Duodenal mucosa (tissue), 2 donors: ENCODE results near the gene EGLN3.
"Not testable (repeated sequence)": the region's sequence is repeated elsewhere in the genome, so short reads cannot be mapped to it uniquely, and the experiment has no call there.

Experiments used
- H3K27ac ChIP-seq: one replicate; pipeline ENCODE4 v1.7.0; 2013; ENCODE audit warnings: low read depth, low read length
- H3K27me3 ChIP-seq, 2 donors: one replicate each; pipeline ENCODE4 v1.7.0; 2013; ENCODE audit warnings: low read length in 2 of 2, control low read depth in 1 of 2; ENCODE audit not compliant: insufficient read depth in 2 of 2, control insufficient read depth in 1 of 2
- H3K36me3 ChIP-seq, 2 donors: one replicate each; pipeline ENCODE4 v1.7.0; 2013; ENCODE audit warnings: low read length in 2 of 2, control low read depth in 1 of 2; ENCODE audit not compliant: insufficient read depth in 2 of 2, control insufficient read depth in 1 of 2
- H3K4me1 ChIP-seq, 2 donors: one replicate each; pipeline ENCODE4 v1.7.0; 2013; ENCODE audit warnings: low read length in 2 of 2, control low read depth in 1 of 2; ENCODE audit not compliant: insufficient read depth in 2 of 2, control insufficient read depth in 1 of 2
- H3K4me3 ChIP-seq, 2 donors: one replicate each; pipeline ENCODE4 v1.7.0; 2013; ENCODE audit warnings: low read length in 2 of 2, low read depth in 1 of 2
- H3K9ac ChIP-seq, 2 donors: one replicate each; pipeline ENCODE4 v1.7.0; 2013; ENCODE audit warnings: low read length in 2 of 2, low read depth in 1 of 2
- H3K9me3 ChIP-seq, 2 donors: one replicate each; pipeline ENCODE4 v1.7.0; 2013; ENCODE audit warnings: low read length in 2 of 2, control low read depth in 1 of 2; ENCODE audit not compliant: control insufficient read depth in 1 of 2

The EGLN3 gene

DNA sequence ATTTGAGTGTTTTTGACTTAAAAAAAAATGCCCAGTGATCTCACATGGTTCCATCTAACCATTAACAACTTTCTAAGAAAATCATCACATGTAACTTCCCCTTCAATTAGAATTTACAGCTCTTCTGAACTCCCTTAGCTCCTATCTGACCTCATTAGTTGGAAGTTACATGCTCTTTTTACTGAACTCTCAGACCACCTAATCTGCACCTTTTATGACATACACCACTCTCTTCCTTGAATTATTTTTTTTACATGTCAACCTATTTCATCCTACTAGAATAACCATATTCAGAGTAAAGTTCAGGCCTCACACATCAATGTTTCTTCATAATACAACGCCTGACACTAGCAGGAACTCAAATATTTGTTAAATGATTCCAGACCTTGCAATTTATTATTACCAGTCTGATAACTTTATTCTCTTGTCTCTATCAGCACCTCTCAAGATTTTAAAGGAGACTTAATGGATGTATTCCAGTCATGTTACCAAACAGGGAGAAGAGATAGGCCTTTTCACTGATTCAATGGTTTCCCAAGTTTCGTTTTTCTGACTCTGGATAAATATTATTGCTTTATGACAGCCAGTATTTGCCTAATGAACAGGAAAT is 21.0 kb downstream of the EGLN3 start:
- Histone ChIP-seq H3K9ac (no peak overlapping the region), H3K9me3 (no peaks in the 10 kb centered on the region), H3K27ac (no peak overlapping the region), H3K36me3 (peaks cover 8 to 28% of the 10 kb centered on the region in 2 donors), H3K4me3 (no peak overlapping the region), H3K27me3 (no peaks in the 10 kb centered on the region), H3K4me1 (peaks cover 16 to 33% of the 10 kb centered on the region in 2 donors)

DNA sequence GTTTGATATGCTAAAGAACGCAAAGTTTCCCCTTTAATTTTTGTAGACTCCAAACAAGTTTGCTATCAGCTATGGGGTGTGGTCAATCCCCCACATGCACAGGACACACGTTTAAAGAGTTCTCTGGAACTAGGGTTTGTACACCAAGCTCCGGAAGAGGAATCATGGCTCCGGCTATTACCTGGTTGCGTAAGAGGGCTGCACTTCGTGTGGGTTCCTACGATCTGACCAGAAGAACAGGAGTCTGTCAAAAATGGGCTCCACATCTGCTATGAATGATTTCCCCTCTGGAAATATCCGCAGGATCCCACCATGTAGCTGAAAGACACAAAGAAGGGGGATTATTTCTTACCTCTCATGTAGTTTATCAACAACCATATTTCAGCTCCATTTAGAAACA is 22.0 kb downstream of the EGLN3 start:
- H3K27ac ChIP-seq = no peak overlapping the region
- peaks cover 11 to 26% of the 10 kb centered on the region in 2 donors for H3K4me1 ChIP-seq
- H3K27me3 ChIP-seq = no peaks in the 10 kb centered on the region
- H3K9me3 ChIP-seq = no peaks in the 10 kb centered on the region
- peaks cover 8 to 28% of the 10 kb centered on the region in 2 donors for H3K36me3 ChIP-seq
- H3K9ac ChIP-seq = no peak overlapping the region
- no peak overlapping the region for H3K4me3 ChIP-seq

DNA sequence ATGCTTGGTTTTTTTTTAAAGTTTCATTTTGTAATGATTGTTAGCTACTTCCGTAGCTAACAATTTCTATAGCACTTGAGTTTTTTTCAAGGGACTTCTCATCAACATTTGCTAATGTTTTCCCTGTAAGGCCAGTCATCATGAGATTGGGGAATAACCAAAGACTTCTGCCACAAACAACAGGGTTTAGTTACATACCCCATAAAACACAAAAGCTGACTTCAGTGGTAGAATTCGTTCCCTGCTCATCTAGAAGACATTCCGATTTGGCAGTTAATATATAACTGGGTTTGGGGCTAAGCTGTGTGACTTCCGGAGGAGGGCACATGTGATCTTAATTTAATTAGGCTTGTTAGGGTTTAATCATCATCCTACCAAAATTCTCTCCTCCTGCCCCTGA is 22.9 kb downstream of the EGLN3 start:
- no peaks in the 10 kb centered on the region for H3K9me3 ChIP-seq
- peaks cover 11 to 21% of the 10 kb centered on the region in 2 donors for H3K4me1 ChIP-seq
- H3K27ac ChIP-seq = no peak overlapping the region
- no peak overlapping the region for H3K9ac ChIP-seq
- peaks cover 8 to 28% of the 10 kb centered on the region in 2 donors for H3K36me3 ChIP-seq
- no peak overlapping the region for H3K4me3 ChIP-seq
- no peaks in the 10 kb centered on the region for H3K27me3 ChIP-seq

DNA sequence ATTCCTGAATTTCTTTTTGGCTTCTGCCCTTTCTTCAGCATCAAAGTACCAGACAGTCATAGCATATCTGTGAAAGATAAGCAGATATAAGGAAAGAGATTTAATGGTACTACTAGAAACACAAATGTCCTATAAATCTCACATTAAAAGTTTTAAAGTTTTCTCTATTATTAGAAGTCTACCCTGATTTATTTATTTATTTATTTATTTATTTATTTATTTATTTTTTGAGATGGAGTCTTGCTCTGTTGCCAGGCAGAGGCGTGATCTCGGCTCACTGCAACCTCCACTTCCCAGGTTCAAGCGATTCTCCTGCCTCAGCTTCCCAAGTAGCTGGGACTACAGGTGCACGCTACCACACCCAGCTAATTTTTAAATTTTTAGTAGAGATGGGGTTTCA is 23.9 kb downstream of the EGLN3 start:
- Histone ChIP-seq H3K36me3 (peaks cover 8 to 28% of the 10 kb centered on the region in 2 donors), H3K4me1 (peaks cover 11 to 21% of the 10 kb centered on the region in 2 donors)
- H3K9ac ChIP-seq, H3K4me3 ChIP-seq, H3K27ac ChIP-seq, H3K27me3 ChIP-seq, H3K9me3 ChIP-seq: not testable (repeated sequence)

DNA sequence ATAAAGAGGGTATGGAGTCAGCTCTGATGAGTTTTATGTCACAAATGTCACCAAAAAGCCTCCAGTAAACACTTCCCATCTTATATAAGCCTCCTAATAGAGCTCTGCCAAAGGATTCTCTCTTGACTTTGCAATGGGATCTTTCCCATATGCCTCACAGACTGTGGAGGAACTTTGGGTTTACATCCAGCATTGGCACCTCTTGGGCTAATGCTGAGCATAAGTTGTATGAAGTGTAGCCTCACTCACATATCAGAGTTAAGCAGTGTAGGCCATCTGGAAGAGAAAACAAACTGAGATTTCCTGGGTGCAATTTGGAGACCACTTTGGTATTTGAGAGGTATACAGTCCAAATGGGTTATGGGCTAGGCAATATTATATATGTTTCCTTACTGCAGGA is 24.9 kb downstream of the EGLN3 start:
- Histone ChIP-seq H3K9ac (no peak overlapping the region), H3K9me3 (no peaks in the 10 kb centered on the region), H3K36me3 (peaks cover 8 to 28% of the 10 kb centered on the region in 2 donors)

DNA sequence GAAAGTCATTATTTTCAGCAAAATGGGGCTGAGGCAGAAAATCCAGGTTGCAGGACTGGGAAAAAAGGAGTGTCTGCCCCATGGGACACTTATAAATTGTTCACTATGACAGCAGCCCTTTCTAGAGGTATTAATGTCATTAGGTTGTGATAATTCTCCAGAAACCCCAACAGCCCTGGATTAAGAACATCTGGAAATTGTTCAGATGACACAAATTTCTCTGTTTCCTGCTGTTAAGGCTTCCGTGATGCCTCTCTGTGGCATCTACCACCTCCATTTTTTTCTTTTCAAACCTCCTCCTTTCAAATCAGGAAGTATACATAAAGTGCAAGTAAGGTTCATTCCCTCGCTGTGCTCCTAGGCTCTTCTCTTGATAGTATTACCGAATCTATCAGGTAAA is 25.6 kb downstream of the EGLN3 start:
- Histone ChIP-seq H3K27me3 (no peaks in the 10 kb centered on the region), H3K36me3 (peaks cover 8 to 28% of the 10 kb centered on the region in 2 donors), H3K4me3 (no peak overlapping the region)

More for the DNA sequence above, 24.9 kb downstream of the EGLN3 start:
- no peak overlapping the region for H3K27ac ChIP-seq
- H3K4me3 ChIP-seq = no peak overlapping the region
- H3K27me3 ChIP-seq = no peaks in the 10 kb centered on the region
- peaks cover 7 to 12% of the 10 kb centered on the region in 2 donors for H3K4me1 ChIP-seq

DNA sequence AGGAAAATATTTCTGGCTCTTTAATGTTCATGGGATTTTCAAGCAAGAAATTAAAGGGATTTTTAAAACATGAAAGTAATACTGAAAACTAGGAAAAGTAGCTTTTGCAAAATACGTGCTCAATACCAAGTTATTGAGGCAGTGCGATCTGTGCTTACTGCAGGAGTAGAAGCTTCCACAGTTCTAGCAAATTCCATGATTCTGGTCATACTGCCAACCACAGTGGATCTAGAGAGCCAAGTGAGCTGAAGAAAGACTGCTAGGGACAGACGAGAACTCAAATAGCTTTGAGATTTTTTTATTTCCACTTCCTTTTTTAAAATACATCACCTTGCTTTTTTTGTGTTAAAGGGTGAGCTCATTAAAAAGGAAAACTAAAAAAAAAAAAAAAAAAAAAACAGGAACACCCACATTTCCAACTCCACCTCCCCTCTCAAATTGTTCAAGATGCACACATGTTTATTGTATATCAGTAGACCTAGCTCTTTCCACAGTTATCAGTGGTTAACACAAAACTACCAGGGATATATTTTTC is 26.2 kb downstream of the EGLN3 start:
- Histone ChIP-seq H3K27ac (no peak overlapping the region), H3K9ac (no peak overlapping the region)

More for the DNA sequence above, 25.6 kb downstream of the EGLN3 start:
- H3K27ac ChIP-seq = no peak overlapping the region
- H3K9me3 ChIP-seq = no peaks in the 10 kb centered on the region
- H3K4me1 ChIP-seq = peaks cover 5 to 6% of the 10 kb centered on the region in 2 donors
- no peak overlapping the region for H3K9ac ChIP-seq

DNA sequence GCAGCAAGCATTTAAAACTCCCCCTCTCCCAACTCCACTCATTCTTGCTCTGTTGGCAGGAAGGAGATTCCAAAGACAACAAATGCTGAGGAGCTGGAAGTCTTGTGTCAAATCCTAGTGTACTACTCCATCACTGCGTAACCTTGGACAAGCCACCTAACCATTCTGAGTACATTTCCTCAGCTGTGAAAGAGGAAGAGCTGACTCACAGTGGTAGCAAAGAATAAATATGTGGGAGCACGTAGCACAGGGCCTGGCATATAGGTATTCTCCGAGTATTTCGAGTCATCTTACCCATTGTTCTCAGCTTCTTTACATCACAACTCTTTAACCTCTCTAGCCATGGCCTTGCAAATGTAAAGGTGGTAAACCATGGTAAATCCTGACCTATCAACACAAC is 28.7 kb downstream of the EGLN3 start:
- no peak overlapping the region for H3K27ac ChIP-seq
- no peak overlapping the region for H3K4me3 ChIP-seq
- H3K9ac ChIP-seq = no peak overlapping the region
- no peaks in the 10 kb centered on the region for H3K4me1 ChIP-seq
- H3K9me3 ChIP-seq = no peaks in the 10 kb centered on the region
- H3K36me3 ChIP-seq = peaks cover 8 to 11% of the 10 kb centered on the region in 2 donors
- no peaks in the 10 kb centered on the region for H3K27me3 ChIP-seq

More for the DNA sequence above, 26.2 kb downstream of the EGLN3 start:
- H3K4me1 ChIP-seq = peaks cover under 1 to 1% of the 10 kb centered on the region in 2 donors
- H3K9me3 ChIP-seq = no peaks in the 10 kb centered on the region
- no peaks in the 10 kb centered on the region for H3K27me3 ChIP-seq
- no peak overlapping the region for H3K4me3 ChIP-seq
- H3K36me3 ChIP-seq = peaks cover 8 to 28% of the 10 kb centered on the region in 2 donors

DNA sequence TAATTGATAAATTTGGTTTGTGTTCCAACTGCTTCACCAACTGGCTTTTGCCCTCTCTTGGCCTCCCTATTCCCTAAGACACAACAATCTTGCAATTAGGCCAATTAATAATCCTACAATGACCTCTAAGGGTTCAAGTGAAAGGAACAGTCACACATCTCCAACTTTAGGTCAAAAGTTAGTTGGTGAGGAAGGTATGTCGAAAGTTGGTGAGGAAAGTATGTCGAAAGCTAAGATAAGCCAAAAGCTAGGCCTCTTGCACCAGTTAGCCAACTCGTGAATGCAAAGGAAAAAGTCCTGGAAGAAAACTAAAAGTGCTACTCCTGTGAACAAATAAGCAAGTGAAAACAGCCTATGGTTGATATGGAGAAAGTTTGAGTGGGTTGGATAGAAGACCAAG is 32.6 kb downstream of the EGLN3 start:
- no peak overlapping the region for H3K4me3 ChIP-seq
- no peaks in the 10 kb centered on the region for H3K36me3 ChIP-seq
- no peak overlapping the region for H3K9ac ChIP-seq
- H3K9me3 ChIP-seq = no peaks in the 10 kb centered on the region
- no peaks in the 10 kb centered on the region for H3K27me3 ChIP-seq
- no peaks in the 10 kb centered on the region for H3K4me1 ChIP-seq
- no peak overlapping the region for H3K27ac ChIP-seq

DNA sequence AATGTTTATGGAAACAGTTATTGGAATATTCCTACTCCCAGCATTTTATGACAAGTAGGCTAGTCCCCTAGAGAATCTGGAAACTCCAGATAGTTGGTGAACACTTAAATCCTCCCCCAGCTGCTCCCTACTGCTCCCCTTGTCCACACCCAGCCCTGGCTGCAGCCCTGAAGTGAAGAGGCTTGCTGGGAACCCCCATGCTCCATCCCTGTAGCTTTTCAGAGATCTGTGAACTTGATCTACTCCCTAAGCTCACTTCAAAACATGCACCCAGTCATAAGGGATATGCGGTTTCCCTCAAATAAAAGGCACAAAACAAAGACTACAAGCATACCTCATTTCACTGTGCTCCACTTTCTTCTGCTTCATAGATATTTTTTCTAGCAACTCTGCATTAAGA is 33.2 kb downstream of the EGLN3 start:
- no peaks in the 10 kb centered on the region for H3K4me1 ChIP-seq
- no peak overlapping the region for H3K4me3 ChIP-seq
- H3K36me3 ChIP-seq = no peaks in the 10 kb centered on the region
- H3K27me3 ChIP-seq = no peaks in the 10 kb centered on the region
- H3K27ac ChIP-seq = no peak overlapping the region
- H3K9ac ChIP-seq = no peak overlapping the region
- H3K9me3 ChIP-seq = no peaks in the 10 kb centered on the region
